HT1080 (cell line): ENCODE measurements around the gene ADGRD1. TPM values are rescaled to one million over a fixed set of nuclear protein-coding genes. Genes with fewer than 3 reads are reported as not detected.

ENCODE experiments used
- DNase-seq: peaks from one replicate; pipeline ENCODE4 v3.0.0-alpha.2; 2015; ENCODE audit warnings: low read depth
- total RNA-seq: library from RNA; depleted of rRNA; stranded (reverse); fragments of >200 nt; shearing (Covaris generic); gene quantifications from 2 replicates; pipeline ENCODE4 v1.2.3, GENCODE V29; 2014

The ADGRD1 gene
- total RNA-seq, 1 experiment from 2014 or later = not detected

GRCh38 chr12:131052063-131052781, 98.5 kb downstream of the ADGRD1 start:
- DNase-seq = no peak

- DNase-seq = no peak
Measured at GRCh38 chr12:131052929-131053328, 99.2 kb downstream of the ADGRD1 start.

GRCh38 chr12:131053567-131053966, 99.9 kb downstream of the ADGRD1 start:
- no peak for DNase-seq

- no peak for DNase-seq
Measured at GRCh38 chr12:131054345-131055092, 100.8 kb downstream of the ADGRD1 start.

- DNase-seq = no peak
Measured at GRCh38 chr12:131055093-131055465, 101.4 kb downstream of the ADGRD1 start.

- no peak for DNase-seq
Measured at GRCh38 chr12:131055596-131056233, 102.0 kb downstream of the ADGRD1 start.

- DNase-seq = no peak
Measured at GRCh38 chr12:131056626-131057025, 102.9 kb downstream of the ADGRD1 start.

- no peak for DNase-seq
Measured at GRCh38 chr12:131057211-131057721, 103.6 kb downstream of the ADGRD1 start.

GRCh38 chr12:131057722-131058515, 104.2 kb downstream of the ADGRD1 start:
- no peak for DNase-seq

- no peak for DNase-seq
Measured at GRCh38 chr12:131058700-131059099, 105.0 kb downstream of the ADGRD1 start.

GRCh38 chr12:131060011-131060703, 106.5 kb downstream of the ADGRD1 start:
- DNase-seq = no peak

GRCh38 chr12:131061041-131061806, 107.5 kb downstream of the ADGRD1 start:
- no peak for DNase-seq

- no peak for DNase-seq
Measured at GRCh38 chr12:131063413-131063812, 109.7 kb downstream of the ADGRD1 start.

GRCh38 chr12:131063960-131064359, 110.3 kb downstream of the ADGRD1 start:
- no peak for DNase-seq

- no peak for DNase-seq
Measured at GRCh38 chr12:131065279-131065678, 111.6 kb downstream of the ADGRD1 start.

GRCh38 chr12:131065801-131066200, 112.1 kb downstream of the ADGRD1 start:
- DNase-seq = no peak

- DNase-seq = no peak
Measured at GRCh38 chr12:131066207-131066885, 112.6 kb downstream of the ADGRD1 start.

GRCh38 chr12:131066886-131067490, 113.3 kb downstream of the ADGRD1 start:
- DNase-seq = no peak
